ENCODE measurements around the gene MBNL1. TPM values are rescaled to one million over a fixed set of nuclear protein-coding genes. Genes with fewer than 3 reads are reported as not detected.

Gene MBNL1
- total RNA-seq, 1 donor: 465 TPM

- no peak for TF ChIP-seq CTCF (IDR thresholded peaks at IDR 0.05; ENCODE audit: insufficient read depth, low read length)
- no peak overlapping the region for H3K4me3 ChIP-seq (ENCODE audit: low read depth, low read length)
- DNase-seq (ENCODE audit: low read depth): no peak
Observed at GRCh38 chr3:152513301-152513960, 244.7 kb downstream of the MBNL1 start.

Small RNA genes within 50 kb of the gene (small RNA-seq; reads per million reads assigned to genes)
- gene RF00019: not detected

Data from fibroblast of the aortic adventitia (primary cell).